GM12801 (cell line): Measurements from ENCODE around the gene SMARCAD1.

Experiments
- CTCF ChIP-seq: IDR thresholded peaks from one replicate; pipeline ENCODE4 v1.5.1; 2011; ENCODE audit warnings: control low read depth; ENCODE audit not compliant: insufficient read length; ENCODE audit errors: extremely low read depth

SMARCAD1 gene

GRCh38 chr4:94169803-94170372 lies 37.8 kb upstream of the SMARCAD1 start:
- no peak for TF ChIP-seq CTCF

DNA sequence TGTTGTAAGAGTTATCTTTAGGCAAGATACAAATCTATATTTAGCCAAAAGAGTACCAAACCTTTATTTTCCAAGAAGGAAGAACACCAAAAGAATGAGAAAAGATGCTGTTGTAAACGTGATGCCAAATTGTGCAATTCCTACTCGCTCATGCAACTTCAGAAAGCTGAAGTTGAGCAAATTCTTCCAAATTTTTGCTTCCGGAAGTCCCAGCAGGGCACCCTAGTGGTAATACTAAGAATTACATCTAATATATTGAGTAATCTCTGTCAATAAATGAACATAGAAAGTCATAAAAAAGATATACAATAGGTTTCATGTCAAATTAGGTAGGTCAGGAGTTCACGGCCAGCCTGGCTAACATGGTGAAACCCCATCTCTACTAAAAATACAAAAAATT lies 36.0 kb upstream of the SMARCAD1 start:
- no peak for TF ChIP-seq CTCF

DNA sequence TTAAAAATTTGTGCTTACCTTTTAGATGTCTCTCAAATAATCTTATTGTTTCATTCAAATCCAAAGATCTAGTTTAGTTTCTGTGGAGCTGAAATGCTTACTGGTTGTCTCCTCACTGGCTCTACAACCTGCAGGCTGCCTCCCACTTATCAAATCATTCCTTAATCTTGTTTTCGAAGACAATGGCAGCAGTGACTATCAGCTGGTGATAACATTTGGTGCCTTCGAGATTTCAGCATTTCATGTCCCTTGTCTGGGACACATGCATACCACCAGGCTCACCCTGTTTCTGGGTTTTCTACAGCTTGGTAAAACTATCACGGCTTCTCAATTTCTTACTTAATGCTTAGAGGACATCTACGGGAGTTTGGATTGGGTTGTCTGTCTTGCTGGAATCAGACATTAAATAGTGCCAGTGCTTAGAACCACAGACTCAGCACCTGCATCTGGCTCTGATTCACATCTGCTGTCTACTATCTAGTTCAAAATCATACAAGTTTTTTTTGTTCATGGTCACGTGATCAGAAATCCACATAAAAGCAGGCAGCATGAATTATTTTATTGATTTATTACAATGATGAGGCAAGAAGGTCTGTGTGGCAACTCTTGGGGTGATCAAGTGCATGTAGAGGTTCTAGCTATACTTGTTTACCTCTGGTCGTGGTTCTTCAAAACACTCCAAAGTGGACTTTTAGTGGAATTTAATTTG lies 32.0 kb upstream of the SMARCAD1 start:
- no peak for TF ChIP-seq CTCF

DNA sequence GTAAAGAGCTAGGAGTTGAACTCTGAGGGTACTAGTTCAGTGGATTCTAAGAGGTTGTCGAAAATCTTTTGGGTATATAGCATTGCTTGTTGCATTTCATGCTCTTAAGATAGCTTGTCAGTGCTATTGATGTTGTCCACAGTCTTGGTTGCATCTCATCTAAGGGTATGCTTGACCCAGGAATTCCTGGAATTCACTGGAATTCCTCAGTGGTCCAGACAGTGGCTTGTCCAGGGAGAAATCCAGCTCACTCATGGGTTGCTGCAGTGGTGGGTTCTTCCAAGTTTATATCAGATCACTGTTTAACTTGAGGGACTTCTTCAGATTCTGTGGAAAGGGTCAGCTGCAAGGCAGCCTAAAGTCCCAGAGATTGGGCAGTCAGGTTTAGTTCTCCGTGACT lies 29.8 kb upstream of the SMARCAD1 start:
- no peak for TF ChIP-seq CTCF

- TF ChIP-seq CTCF: no peak
Observed at GRCh38 chr4:94181815-94182214, 25.9 kb upstream of the SMARCAD1 start.

GRCh38 chr4:94202769-94203168 lies 4.9 kb upstream of the SMARCAD1 start:
- no peak for TF ChIP-seq CTCF

DNA sequence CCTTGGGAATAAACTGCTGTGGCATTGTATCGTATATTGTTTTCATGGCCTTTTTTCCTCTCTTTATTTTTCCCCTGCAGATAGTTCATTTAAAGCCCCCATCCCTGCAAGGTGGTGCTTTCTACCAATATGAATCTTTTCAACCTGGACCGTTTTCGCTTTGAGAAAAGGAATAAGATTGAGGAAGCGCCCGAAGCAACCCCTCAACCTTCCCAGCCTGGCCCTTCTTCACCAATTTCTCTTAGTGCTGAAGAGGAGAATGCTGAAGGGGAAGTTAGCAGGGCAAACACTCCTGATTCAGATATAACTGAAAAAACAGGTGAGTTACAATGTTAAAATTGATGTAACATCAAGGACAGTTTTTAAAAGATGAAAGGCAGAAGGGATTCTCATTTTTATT lies 601 bp downstream of the SMARCAD1 start:
- no peak for TF ChIP-seq CTCF
